ENCODE data around the gene CPEB4.

Gene CPEB4

DNA sequence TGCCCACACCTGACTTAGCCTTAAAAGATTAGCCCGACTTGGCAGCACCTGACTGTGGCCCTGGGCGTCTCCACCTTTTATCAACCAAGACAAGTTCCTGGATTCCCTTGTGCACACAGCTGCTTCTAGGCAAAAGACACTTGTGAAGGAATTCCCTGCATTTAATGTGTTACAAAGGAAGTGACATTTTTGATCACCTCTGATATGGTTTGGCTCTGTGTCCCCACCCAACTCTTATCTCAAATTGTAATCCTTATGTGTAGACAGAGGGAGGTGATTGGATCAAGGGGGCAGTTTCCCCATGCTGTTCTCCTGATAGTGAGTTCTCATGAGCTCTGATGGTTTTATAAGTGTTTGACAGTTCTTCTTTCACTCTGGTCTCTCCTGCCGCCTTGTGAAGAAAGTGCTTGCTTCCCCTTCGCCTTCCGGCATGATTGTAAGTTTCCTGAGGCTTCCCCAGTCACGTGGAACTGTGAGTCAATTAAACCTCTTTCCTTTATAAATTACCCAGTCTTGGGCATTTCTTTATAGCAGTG lies 2.6 kb upstream of the CPEB4 start:
- no peak for DNase-seq (ENCODE audit: low read depth)

DNA sequence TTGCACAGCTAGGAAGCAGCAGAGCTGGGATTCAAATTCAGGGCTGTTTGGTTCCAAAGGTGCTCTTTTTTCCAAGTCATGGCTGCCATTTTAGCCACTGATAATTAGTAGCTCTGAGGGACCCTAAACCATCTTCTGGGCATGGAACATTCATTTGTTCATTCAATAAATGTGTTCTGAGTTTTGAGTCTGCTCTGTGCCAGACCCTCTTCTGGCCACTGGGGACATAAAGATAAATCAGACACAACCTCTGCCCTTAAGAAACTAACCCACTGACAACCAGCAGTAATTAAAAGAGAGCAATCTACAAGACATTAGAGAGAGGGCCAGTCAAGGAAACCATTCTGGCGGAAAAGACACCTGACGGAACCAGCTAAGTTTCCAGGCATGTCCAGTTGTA lies 2.0 kb upstream of the CPEB4 start:
- no peak for DNase-seq (ENCODE audit: low read depth)

DNA sequence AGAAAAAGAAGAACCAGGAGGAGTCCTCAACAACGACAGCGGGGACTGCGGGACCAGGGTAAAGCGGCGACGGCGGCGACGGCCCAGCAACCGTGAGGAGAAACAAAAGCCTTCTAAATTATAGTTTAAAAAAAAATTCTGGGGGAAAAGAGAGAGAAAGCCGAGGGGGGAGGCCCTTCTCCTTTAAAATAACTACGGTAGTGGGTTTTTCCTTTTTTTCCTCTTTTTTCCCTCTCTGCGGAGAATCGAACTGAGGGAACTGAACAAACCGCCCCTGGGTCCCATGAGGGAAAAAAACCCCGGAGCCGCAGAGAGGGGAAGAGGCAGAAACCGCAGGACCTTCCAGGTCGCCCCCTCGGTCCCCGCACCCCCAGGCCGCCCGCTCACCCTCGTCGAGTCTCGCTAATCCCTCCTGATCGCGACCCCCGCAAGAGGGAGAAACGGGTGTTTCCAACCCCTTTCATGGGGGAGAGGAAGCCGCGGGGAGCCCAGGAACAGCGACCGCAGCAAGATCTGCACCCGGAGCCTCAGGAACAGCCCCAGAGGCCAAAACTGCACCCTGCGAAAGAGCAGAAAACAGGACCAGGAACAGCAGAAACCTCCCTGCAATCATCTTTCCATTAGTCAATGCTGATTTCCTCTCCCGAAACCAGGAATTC lies 453 bp downstream of the CPEB4 start:
- no peak for DNase-seq (ENCODE audit: low read depth)

DNA sequence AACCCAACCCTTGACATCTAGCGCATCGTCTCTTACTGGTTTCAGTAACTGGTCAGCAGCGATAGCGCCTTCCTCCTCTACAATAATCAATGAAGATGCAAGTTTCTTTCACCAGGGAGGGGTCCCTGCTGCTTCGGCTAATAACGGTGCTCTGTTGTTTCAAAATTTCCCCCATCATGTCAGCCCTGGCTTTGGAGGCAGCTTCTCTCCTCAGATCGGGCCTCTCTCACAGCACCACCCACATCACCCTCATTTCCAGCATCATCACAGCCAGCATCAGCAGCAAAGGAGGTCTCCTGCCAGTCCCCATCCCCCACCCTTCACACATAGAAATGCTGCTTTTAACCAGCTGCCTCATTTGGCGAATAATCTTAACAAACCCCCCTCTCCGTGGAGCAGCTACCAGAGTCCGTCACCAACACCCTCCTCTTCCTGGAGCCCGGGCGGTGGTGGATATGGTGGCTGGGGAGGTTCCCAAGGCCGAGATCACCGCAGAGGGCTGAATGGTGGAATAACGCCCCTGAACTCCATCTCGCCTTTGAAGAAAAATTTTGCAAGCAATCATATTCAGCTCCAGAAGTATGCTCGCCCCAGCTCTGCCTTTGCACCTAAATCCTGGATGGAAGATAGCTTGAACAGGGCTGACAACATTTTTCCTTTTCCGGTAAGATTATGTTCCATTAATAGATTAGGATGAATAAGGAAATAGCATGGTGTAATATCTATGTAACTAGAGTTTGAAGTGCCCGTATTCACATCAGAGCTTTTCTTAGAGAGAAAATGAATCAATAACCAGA lies 2.2 kb downstream of the CPEB4 start:
- DNase-seq (ENCODE audit: low read depth) = no peak

DNA sequence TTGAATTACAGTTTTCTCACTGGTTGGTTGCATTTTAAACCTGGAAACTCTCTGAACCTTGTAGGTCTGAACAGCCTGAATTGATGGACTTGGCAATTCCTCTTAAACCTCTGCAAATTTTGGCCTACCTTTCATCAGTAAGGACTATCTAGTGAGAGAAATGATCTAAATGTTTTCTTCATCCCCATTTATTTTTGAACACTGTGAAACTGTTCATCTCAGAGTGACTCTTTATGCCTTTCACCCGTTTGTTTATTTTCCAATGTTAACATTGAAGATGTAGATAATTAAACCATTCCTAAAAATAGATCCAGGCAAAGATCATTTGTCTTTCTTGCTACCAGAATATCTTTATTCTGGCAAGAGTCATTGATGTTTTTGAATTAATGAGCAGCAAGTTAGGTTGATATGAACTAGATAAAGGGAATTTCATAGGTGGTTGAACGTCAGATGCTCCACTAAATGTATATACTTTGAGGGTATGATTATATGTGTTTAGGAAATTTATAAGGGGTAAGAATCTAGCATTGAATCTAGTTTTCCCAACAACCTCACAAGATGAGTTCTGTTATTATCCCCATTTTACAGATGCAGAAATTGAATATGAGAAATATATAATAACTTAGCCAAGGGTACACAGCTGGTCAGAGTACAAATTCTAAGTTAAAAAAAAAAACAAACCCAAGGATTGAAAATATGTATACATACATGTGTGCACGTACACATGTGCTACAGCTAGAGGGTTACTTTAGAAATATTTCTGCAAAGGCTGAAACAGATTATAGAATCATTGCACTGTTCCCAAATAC lies 3.4 kb downstream of the CPEB4 start:
- no peak for DNase-seq (ENCODE audit: low read depth)

DNA sequence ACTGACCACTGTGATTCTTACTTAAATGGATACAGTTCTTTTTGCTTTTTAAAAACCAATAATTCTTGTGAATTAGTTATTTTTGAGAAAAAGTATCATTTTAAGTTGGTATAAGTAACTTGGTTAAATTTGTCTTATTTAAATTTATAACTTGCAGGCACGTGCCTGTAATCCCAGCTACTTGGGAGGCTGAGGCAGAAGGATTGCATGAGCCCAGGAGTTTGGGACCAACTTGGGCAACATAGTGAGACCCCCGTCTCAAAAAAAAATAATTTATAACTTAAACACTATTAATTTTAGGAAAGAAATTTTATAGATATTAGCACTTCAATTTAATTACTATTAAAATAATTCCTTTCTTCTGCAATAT lies 5.0 kb downstream of the CPEB4 start:
- no peak for DNase-seq (ENCODE audit: low read depth)

DNA sequence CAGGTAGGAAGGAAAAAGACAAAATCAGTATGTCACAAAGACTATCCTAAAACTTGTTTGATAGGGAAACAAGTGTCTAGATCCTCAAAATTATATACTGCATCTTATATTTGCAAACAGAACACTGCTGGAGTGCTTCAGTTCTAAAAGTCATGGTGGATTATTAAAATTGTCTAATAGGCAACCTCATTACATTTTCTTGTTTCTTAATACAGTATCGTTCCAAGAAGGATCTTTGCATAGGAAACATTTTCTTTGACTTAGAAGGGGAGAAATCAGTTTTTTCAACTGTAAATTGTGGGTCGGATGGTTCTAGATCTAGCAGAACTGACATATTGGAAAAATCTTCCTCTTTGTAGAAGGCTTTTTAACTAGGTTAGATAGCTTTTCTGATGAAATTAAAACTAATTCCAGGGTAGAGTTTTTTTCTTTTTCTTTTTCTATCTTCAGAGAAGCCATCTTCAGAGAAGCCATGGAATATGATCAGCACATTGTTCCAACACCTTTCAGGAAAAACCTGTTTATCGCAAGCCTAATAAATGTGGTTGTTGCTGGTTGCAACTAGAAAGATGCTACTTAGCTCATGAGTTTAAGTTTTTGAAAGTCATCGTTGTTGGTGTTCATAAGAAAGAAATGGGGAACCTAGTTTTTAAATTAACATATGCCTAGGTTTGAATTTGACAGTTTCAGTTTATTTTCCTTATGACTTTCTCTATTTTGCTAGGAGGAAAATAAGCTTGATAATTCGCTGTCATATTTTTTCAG lies 7.4 kb downstream of the CPEB4 start:
- no peak for DNase-seq (ENCODE audit: low read depth)

DNA sequence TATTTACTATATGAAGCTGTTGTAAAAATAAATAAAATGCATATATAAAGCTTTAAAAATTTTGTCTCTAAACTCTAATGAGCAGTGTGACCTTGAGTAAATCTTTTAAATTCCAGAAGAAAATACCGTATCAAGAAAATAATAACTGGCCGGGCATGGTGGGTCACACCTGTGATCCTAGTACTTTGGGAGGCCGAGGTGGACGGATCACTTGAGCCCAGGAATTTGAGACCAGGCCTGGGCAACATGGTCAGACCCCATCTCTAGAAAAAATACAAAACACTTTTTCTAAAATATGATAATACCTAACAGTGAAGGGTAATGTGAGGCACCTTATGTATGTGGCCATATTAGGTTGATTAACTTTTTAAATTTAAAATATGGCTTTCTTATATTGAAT lies 8.5 kb downstream of the CPEB4 start:
- DNase-seq (ENCODE audit: low read depth) = no peak

DNA sequence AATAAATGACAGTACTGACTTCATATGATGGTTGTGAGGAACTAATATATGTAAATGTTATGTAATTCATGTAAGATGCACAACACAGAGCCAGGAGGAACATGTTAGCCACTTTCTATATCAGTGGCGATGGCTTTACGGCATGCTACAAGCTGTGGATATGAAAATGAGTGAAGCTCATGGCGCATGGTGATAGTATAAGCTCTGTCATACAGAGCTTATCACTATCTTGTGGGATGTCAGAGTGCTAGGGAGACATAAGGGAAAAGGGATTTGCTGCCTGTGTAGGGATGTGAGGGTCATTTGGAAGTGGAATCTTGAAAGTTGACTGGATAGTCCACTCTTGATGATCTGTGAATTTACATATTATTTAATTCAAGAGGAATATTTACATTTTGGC lies 13.6 kb downstream of the CPEB4 start:
- no peak for DNase-seq (ENCODE audit: low read depth)

DNA sequence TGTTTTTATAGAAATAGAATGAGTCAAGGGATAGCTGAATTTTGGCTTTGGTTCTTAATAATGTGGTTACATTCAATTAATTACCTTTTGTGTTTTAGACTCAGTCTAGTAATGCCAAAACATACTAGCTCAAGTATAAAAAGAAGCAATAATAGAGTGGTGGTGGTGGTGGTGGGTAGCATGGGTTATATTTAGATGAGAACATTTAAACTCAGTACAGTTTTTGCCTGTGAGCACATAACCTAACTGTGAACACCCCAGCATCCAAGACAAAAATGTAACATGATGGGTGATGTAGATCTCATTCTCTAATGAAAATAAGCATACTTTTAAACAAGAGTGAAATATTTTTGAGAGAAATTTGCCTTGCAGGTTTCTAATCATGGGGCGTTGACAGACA lies 14.2 kb downstream of the CPEB4 start:
- no peak for DNase-seq (ENCODE audit: low read depth)

DNA sequence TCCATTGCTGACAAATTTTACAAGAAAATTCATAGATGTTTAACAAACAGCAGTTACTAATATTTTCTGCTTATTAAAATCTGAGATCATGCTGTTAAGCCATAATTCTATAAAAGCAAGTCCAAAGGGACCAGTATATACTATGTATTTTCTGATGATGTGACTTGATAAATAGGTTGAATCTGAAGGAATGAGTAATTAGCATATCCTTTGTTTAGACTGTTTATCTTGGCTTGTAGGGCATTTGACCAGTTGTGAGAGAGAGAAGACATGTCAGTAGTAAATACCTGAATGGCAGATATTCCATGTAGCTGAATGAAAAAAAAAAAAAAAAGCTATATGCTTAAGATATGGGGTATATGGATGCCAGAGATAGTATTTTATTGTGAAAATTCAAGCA lies 14.6 kb downstream of the CPEB4 start:
- no peak for DNase-seq (ENCODE audit: low read depth)

DNA sequence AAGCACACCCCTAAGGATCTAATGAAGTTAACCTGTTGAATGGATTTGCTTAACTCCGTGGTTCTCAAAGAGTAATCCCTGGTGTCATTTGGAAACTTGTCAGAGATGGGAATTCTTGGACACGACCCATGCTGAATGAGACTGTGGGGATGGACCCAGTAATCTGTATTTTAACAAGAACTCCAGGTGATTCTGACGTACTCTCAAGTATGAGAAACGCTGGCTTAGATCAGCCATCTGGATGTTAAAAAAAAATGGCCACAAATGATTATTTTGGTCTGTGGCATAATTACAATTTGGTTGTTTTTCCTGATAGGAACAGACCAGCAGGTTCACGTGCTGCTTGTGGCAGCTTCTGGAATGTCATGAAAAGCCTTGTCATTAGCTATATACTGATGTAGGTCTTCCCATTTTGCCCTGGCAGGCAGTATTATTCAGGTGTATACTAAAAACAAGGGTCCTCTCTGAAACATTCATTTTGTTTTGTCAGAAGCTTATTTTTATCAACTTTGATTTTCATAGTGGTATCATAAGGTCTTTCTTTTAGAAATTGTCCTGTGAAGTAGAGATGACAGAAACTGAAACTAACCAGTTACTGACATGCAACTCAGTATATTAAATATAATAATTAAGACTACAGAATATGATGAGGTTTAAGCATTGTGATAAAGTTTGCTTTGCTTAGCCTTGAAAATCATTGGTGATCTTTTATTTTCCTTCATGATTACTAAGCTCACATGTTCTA lies 15.4 kb downstream of the CPEB4 start:
- DNase-seq (ENCODE audit: low read depth) = no peak

DNA sequence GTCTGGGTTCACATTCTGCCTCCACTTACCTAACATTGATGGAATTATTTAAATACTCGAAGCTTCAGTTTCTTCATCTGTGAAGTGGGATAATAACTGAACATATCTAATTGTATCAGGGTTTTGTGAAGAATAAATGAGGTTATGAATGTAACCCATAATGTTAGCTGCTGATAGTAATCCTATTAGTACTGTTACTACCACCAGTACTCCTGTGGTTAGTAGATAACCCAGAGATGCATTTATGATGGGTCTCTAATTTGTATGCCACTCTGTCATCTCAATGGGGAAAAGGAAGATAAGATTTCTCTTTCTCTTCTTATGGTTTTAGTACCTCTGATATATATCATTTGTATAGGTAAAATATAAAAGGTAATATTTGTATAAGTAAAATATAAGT lies 16.0 kb downstream of the CPEB4 start:
- DNase-seq (ENCODE audit: low read depth) = no peak

DNA sequence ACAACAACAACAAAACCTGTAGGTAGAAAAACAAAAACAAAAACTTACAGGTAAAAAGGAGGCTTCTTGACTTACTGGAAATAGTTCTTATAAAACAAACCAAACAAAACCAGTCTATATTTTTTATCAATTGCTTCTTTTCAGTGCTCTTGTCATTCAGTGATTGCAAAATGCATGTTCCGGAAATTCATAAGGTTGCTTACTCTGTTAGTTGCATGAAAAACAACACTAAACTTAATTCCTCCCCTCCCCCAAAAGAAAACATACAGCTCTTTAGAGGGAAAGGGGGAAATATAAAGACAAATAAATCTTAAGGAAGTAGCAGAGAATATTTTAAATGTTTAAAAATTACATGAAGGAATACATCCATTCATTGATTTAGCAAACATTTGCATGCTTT lies 19.1 kb downstream of the CPEB4 start:
- no peak for DNase-seq (ENCODE audit: low read depth)

DNA sequence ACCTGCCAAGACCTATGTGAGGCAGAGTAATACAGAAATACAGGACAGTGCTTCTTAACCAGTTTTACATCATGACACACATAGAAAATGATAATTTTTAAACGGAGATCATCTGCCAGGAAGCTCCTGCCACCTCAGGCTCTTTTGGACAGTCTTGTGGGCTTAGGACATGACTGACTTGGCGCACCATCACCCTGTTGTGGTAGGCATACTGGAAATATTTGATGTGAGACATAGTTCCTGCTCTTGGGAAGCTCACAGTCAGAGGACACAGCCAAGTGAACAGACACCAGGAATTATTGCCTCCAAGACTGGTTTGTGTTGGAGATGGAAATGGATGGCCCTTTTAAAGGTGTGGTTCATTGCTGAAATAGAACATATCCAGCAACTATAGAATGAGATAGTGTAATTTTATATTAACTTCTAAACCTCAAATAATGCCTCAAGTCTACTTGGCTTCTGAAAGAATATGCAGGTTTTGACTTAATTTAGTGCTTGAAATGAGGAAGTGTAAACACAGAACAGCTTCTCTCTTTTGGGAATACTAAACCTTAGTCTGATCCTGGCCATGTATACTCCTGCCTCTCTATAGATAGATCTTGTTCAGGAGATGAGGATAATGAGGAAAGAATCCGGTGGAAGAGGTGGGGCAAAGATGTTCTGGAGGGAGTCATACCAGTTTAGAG lies 19.7 kb downstream of the CPEB4 start:
- DNase-seq (ENCODE audit: low read depth) = no peak

DNA sequence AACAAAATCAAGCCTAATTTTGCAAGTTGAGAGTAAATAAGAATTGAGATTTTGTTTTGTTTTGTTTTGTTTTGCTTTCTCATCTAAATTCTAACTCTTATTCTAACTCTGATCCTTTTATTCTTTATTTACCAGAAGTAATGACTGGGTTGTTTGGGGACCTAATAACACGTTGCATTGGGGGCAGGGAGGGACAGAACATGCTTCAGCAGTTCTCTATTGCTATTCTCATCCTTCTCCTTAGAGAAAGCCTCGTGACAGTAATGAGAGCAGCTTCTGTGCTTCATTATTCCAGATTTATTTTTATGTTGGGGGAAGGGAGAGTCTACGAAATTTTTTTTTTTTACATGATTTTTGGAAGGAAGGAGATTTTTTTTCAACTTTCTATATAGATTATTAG lies 21.1 kb downstream of the CPEB4 start:
- no peak for DNase-seq (ENCODE audit: low read depth)

DNA sequence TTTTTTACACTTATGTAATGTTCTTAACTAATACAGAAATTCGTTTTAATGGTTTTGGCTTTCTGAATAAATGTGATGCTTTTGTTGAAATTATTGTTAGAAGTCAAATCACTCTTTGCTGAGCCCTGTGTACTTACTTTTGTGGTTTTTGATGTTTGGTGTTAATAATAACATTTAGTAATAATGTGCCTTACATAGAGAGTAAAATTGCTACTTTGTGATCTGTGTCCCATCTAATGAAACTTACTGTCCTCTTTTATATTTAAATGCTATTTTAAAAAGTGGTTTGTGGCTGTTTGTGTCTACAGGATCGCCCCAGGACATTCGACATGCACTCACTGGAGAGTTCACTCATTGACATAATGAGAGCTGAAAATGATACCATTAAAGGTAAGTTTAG lies 22.1 kb downstream of the CPEB4 start:
- DNase-seq (ENCODE audit: low read depth) = no peak

DNA sequence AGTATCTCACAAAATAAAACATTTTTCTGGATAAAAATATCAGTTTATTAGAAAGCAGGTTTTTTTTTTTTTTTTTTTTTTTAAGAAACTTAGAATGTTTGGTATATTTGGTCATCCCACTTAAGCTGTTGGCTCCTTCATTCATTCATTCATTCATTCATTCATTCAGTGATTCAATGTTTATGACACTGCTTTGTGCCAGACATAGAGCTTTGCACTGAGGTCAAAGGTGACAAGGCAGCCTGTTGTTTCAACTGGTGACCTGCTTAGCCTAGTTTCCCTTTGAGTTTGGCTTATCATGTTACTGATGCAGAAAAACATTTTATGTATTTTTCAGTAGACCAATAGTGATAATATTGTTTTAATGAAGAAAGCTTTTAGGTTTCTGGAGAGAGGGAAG lies 23.5 kb downstream of the CPEB4 start:
- no peak for DNase-seq (ENCODE audit: low read depth)

DNA sequence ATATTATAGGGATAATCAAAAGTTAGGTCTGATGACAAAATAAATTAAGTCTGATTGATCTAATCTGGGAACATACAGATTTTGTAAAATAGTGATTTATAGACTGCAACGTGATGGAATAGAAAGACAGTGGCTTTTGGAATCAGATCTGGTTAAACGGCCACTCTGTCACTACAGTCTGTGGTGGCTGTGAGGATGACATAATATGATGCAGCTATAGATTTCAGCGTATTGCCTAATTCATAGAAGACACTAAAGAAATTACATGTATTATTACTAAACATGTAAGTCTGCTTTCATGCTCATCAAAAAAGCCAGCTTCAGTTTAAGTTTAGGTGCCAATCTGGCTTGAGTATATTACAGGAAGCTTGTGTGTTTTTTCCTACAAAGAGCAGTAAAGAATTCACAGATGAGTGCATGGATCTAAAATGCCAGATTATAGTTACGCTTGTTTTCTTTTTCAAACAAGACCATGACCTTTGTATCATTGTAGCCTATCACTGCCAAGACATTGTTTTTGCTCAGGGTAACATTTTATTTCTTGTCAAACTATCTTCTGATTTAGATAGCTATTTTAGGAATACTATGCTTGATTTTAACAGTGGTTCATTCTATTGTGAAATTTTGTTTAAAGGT lies 25.7 kb downstream of the CPEB4 start:
- DNase-seq (ENCODE audit: low read depth) = no peak

DNA sequence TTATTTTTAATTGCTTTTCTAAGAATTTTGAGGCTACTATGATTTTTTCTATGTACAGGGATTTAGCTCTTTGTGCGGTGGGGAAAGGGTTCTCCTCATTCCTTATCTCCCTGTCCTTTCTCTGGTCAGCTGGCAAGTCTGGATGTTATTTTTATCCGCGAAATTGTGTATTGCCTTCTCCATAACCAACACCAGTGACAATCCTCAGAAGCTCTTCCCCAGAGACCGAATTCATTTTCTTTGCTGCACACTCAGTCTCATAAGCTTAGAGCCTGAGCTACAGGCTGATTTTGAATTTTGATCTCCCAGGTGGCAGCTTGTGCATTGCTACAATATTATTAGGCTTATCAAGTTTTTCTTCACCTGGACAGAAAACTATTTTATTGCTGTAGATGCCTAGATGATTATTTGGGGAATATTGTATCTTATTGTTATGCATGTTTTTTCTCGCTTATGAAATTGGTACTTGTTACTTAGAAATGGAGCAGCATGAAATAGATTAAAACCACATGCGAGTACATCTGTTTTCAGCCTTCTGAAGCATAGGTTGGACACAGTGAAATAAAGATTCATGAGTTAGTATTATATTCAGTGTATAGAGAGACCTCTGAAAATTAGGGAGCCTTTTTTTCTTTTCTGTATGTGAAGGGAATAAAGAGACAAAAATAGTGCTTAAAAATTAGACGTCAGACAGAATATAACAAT lies 27.3 kb downstream of the CPEB4 start:
- DNase-seq (ENCODE audit: low read depth) = no peak
